SK-N-SH treated with all-trans-retinoic acid at 6 μM for 48 hours (cell line): ENCODE data around the gene OR10D3.

ENCODE experiments used
- ATAC-seq: fragments of 200-7000 bp; cut with Tn5 transposase; 3 replicates; pipeline ENCODE4 v1.9.1; 2020; ENCODE audit warnings: mild to moderate bottlenecking, moderate library complexity
- BACH2 ChIP-seq: fragments of 250-450 bp; sonication (Bioruptor Pico); IDR thresholded peaks from 2 replicates; pipeline ENCODE4 v1.9.0; 2021; ENCODE audit warnings: mild to moderate bottlenecking, borderline replicate concordance
- CSDC2 ChIP-seq: fragments of 250-450 bp; sonication (Bioruptor Pico); IDR thresholded peaks from 2 replicates; pipeline ENCODE4 v1.5.0; 2020; ENCODE audit warnings: mild to moderate bottlenecking, moderate library complexity
- CSRNP3 ChIP-seq: fragments of 250-450 bp; sonication (Bioruptor Pico); IDR thresholded peaks from 2 replicates; pipeline ENCODE4 v1.5.1; 2021; ENCODE audit warnings: mild to moderate bottlenecking, moderate library complexity
- ESRRG ChIP-seq: fragments of 250-450 bp; sonication (Bioruptor Pico); IDR thresholded peaks from 2 replicates; pipeline ENCODE4 v1.6.1; 2021; ENCODE audit warnings: mild to moderate bottlenecking
- ISL1 ChIP-seq: fragments of 250-450 bp; sonication (Bioruptor Pico); IDR thresholded peaks from 2 replicates; pipeline ENCODE4 v2.1.2; 2022; ENCODE audit warnings: mild to moderate bottlenecking, moderate library complexity
- OSR1 ChIP-seq: fragments of 250-450 bp; sonication (Bioruptor Pico); IDR thresholded peaks from 2 replicates; pipeline ENCODE4 v1.8.0; 2022; ENCODE audit warnings: moderate library complexity, mild to moderate bottlenecking, inconsistent platforms
- POU6F1 ChIP-seq: fragments of 250-450 bp; sonication (Bioruptor Pico); IDR thresholded peaks from 2 replicates; pipeline ENCODE4 v1.8.0; 2021; ENCODE audit warnings: low read depth, mild to moderate bottlenecking, moderate library complexity, borderline replicate concordance
- PPARA ChIP-seq: fragments of 250-450 bp; sonication (Bioruptor Pico); IDR thresholded peaks from 2 replicates; pipeline ENCODE4 v1.5.0; 2020; ENCODE audit warnings: mild to moderate bottlenecking, borderline replicate concordance
- RARB ChIP-seq: fragments of 250-450 bp; sonication (Bioruptor Pico); IDR thresholded peaks from 2 replicates; pipeline ENCODE4 v1.8.0; 2021; ENCODE audit warnings: mild to moderate bottlenecking, moderate library complexity
- SNAI2 ChIP-seq: fragments of 250-450 bp; sonication (Bioruptor Pico); IDR thresholded peaks from 2 replicates; pipeline ENCODE4 v1.5.0; 2020; ENCODE audit warnings: mild to moderate bottlenecking, moderate library complexity
- TCF4 ChIP-seq: fragments of 250-450 bp; sonication (Bioruptor Pico); IDR thresholded peaks from 2 replicates; pipeline ENCODE4 v1.8.0; 2021; ENCODE audit warnings: mild to moderate bottlenecking, moderate library complexity, borderline replicate concordance
- TOX ChIP-seq: fragments of 250-450 bp; sonication (Bioruptor Pico); IDR thresholded peaks from 2 replicates; pipeline ENCODE4 v1.8.0; 2021; ENCODE audit warnings: mild to moderate bottlenecking, moderate library complexity, borderline replicate concordance
- ZFP3 ChIP-seq: fragments of 250-450 bp; sonication (Bioruptor Pico); IDR thresholded peaks from 2 replicates; pipeline ENCODE4 v1.5.0; 2020; ENCODE audit warnings: mild to moderate bottlenecking, moderate library complexity
- ZNF565 ChIP-seq: fragments of 450-650 bp; formaldehyde crosslinking; conservative IDR thresholded peaks from 2 replicates; pipeline ENCODE4 v1.5.0; 2020; ENCODE audit warnings: low read depth, mild to moderate bottlenecking, moderate library complexity
- ZNF70 ChIP-seq: fragments of 450-650 bp; formaldehyde crosslinking; IDR thresholded peaks from 2 replicates; pipeline ENCODE4 v1.5.0; 2020; ENCODE audit warnings: mild to moderate bottlenecking, moderate library complexity
- ZNF8 ChIP-seq: fragments of 450-650 bp; formaldehyde crosslinking; IDR thresholded peaks from 2 replicates; pipeline ENCODE4 v1.5.0; 2020; ENCODE audit warnings: mild to moderate bottlenecking, moderate library complexity
- TF ChIP-seq, protein P1 (sequence below): fragments of 250-450 bp; sonication (Bioruptor Pico); IDR thresholded peaks from 2 replicates; pipeline ENCODE4 v1.8.0; 2020; ENCODE audit warnings: mild to moderate bottlenecking, moderate library complexity, borderline replicate concordance
- TF ChIP-seq, protein P2 (sequence below): fragments of 250-450 bp; sonication (Bioruptor Pico); IDR thresholded peaks from 2 replicates; pipeline ENCODE4 v1.5.1; 2020; ENCODE audit warnings: low read depth, mild to moderate bottlenecking, moderate library complexity
- TF ChIP-seq, protein P3 (sequence below): fragments of 250-450 bp; sonication (Bioruptor Pico); IDR thresholded peaks from 2 replicates; pipeline ENCODE4 v1.5.0; 2020; ENCODE audit warnings: mild to moderate bottlenecking, moderate library complexity

Gene OR10D3

DNA sequence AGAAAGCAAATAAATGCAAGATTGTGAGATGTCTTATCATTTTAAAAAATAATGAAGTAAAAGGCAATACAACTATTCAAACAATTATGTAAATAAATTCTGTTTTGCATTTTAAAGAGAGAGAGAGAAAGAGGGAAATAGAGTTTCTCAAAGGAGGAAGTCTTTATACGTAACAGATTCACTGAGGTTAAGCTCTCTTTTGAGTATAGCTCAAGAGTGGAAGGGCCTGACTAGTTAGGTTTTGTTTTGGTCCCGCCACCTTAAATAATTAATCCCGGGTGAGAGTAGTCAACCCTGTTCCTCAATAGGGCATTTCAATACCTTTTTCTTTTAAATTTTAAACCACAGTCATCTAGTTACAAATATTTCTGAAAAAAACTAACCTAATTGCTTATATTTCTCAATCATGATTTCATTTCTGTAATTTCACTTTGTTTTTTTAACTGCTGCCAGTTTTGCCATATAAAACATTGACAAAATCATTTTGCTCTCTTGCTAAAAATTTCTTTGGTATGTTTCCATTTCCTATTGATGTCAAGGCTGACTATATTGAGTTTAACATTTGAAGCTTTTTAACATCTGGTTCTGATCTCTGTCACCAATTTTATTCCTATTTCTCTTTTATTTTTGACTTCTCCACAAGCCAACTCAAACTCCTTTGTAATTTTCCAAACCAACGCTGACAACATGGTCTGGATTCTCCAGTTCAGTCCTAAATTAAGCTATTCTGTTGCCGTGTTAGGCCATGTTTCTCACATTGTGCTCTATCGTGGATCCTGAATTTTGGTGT, 10.3 kb downstream of the OR10D3 start:
- TF ChIP-seq ZNF70 (CRISPR knock-in tag) (no peak), POU6F1 (no peak)
- TF ChIP-seq, all 23 proteins: peak for 0
- ATAC-seq, result no peak

GRCh38 chr11:124194293-124195188, 11.4 kb downstream of the OR10D3 start:
- peak; percentile 32 for ATAC-seq
- TF ChIP-seq, protein P1, sequence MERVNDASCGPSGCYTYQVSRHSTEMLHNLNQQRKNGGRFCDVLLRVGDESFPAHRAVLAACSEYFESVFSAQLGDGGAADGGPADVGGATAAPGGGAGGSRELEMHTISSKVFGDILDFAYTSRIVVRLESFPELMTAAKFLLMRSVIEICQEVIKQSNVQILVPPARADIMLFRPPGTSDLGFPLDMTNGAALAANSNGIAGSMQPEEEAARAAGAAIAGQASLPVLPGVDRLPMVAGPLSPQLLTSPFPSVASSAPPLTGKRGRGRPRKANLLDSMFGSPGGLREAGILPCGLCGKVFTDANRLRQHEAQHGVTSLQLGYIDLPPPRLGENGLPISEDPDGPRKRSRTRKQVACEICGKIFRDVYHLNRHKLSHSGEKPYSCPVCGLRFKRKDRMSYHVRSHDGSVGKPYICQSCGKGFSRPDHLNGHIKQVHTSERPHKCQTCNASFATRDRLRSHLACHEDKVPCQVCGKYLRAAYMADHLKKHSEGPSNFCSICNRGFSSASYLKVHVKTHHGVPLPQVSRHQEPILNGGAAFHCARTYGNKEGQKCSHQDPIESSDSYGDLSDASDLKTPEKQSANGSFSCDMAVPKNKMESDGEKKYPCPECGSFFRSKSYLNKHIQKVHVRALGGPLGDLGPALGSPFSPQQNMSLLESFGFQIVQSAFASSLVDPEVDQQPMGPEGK (CRISPR knock-in tag), result no peak
- no peak for TF ChIP-seq ISL1
- no peak for TF ChIP-seq ESRRG (CRISPR knock-in tag)
- no peak for TF ChIP-seq SNAI2 (CRISPR knock-in tag)
- TF ChIP-seq, protein P2, sequence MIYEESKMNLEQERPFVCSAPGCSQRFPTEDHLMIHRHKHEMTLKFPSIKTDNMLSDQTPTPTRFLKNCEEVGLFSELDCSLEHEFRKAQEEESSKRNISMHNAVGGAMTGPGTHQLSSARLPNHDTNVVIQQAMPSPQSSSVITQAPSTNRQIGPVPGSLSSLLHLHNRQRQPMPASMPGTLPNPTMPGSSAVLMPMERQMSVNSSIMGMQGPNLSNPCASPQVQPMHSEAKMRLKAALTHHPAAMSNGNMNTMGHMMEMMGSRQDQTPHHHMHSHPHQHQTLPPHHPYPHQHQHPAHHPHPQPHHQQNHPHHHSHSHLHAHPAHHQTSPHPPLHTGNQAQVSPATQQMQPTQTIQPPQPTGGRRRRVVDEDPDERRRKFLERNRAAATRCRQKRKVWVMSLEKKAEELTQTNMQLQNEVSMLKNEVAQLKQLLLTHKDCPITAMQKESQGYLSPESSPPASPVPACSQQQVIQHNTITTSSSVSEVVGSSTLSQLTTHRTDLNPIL (CRISPR knock-in tag), result no peak
- no peak for TF ChIP-seq RARB
- no peak for TF ChIP-seq ZNF8 (CRISPR knock-in tag)
- no peak for TF ChIP-seq ZNF565 (CRISPR knock-in tag)
- TF ChIP-seq ZNF70 (CRISPR knock-in tag), result no peak
- TF ChIP-seq TCF4 (CRISPR knock-in tag), result no peak
- TF ChIP-seq CSRNP3 (CRISPR knock-in tag), result no peak
- TF ChIP-seq ZFP3, result no peak
- TF ChIP-seq BACH2 (CRISPR knock-in tag), result no peak
- TF ChIP-seq TOX (CRISPR knock-in tag), result no peak
- TF ChIP-seq, protein P3, sequence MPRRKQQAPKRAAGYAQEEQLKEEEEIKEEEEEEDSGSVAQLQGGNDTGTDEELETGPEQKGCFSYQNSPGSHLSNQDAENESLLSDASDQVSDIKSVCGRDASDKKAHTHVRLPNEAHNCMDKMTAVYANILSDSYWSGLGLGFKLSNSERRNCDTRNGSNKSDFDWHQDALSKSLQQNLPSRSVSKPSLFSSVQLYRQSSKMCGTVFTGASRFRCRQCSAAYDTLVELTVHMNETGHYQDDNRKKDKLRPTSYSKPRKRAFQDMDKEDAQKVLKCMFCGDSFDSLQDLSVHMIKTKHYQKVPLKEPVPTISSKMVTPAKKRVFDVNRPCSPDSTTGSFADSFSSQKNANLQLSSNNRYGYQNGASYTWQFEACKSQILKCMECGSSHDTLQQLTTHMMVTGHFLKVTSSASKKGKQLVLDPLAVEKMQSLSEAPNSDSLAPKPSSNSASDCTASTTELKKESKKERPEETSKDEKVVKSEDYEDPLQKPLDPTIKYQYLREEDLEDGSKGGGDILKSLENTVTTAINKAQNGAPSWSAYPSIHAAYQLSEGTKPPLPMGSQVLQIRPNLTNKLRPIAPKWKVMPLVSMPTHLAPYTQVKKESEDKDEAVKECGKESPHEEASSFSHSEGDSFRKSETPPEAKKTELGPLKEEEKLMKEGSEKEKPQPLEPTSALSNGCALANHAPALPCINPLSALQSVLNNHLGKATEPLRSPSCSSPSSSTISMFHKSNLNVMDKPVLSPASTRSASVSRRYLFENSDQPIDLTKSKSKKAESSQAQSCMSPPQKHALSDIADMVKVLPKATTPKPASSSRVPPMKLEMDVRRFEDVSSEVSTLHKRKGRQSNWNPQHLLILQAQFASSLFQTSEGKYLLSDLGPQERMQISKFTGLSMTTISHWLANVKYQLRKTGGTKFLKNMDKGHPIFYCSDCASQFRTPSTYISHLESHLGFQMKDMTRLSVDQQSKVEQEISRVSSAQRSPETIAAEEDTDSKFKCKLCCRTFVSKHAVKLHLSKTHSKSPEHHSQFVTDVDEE (CRISPR knock-in tag), result no peak
- no peak for TF ChIP-seq OSR1 (CRISPR knock-in tag)
- no peak for TF ChIP-seq PPARA (CRISPR knock-in tag)
- TF ChIP-seq CSDC2, result no peak

DNA sequence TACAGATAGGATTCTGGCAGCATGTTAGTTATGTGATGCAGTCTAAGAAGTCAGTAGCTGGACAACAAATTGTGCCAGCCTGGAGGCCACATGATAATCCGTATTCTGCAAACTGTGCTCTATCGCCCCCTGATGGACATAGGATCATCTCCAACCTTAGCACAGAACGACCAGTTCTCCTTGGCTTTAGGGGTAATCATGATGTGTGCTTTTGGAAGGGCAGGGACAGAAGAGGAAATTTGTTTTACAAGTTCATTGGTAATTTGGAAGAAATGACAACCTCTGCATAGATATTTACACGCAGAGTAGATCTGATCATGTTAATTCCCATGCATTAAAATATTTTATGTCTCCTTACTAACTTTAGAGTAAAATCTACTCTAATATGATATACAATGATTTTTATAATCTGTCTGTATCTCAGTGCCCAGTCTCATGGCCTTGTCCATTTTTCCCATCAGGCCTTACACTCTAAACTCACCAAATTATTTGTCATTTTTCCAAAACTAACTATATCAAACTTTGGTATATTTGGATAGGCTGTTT, 12.1 kb downstream of the OR10D3 start:
- peak; percentile 99 for ATAC-seq
- TF ChIP-seq CSDC2 (no peak), RARB (no peak)
